ENCODE results near the gene FSTL1.

The FSTL1 gene

DNA sequence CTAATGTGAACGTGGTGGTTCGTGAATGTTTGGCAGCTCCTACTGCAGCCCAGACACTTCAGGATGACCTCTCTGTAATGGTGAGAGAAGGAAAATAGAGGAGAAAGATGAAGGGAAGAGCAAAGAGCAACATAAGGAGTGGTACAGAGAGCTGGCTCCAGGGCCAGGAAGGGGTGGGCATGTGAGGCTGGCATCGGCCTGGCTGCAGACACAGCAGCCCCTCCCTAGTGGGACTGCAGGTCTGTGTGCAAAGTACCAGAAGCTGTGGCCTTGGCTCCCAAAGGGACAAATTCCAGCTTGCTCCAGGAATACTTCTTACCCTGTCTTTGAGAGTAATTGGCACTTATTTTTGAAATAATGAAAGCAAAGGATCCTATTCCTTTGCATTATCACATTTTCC lies 10.0 kb downstream of the FSTL1 start:
- H3K4me2 ChIP-seq (ENCODE audit: low read length): no peak overlapping the region
- no peaks in the 10 kb centered on the region for H3K27me3 ChIP-seq (ENCODE audit: low read depth, low read length)
- H2AFZ ChIP-seq (ENCODE audit: low read depth, low read length): no peak overlapping the region
- no peaks in the 10 kb centered on the region for H3K36me3 ChIP-seq (replicated peaks; ENCODE audit: low read depth, low read length)
- H3K27ac ChIP-seq (ENCODE audit: low read length): no peak overlapping the region
- H3K9ac ChIP-seq (ENCODE audit: low read length): no peak overlapping the region
- H4K20me1 ChIP-seq (ENCODE audit: insufficient read depth, low read length): no peaks in the 10 kb centered on the region
- TF ChIP-seq, protein P1, sequence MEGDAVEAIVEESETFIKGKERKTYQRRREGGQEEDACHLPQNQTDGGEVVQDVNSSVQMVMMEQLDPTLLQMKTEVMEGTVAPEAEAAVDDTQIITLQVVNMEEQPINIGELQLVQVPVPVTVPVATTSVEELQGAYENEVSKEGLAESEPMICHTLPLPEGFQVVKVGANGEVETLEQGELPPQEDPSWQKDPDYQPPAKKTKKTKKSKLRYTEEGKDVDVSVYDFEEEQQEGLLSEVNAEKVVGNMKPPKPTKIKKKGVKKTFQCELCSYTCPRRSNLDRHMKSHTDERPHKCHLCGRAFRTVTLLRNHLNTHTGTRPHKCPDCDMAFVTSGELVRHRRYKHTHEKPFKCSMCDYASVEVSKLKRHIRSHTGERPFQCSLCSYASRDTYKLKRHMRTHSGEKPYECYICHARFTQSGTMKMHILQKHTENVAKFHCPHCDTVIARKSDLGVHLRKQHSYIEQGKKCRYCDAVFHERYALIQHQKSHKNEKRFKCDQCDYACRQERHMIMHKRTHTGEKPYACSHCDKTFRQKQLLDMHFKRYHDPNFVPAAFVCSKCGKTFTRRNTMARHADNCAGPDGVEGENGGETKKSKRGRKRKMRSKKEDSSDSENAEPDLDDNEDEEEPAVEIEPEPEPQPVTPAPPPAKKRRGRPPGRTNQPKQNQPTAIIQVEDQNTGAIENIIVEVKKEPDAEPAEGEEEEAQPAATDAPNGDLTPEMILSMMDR (IDR thresholded peaks at IDR 0.05; ENCODE audit: low read depth, low read length): no peak
- TF ChIP-seq EZH2phosphoT487 (IDR thresholded peaks at IDR 0.05; ENCODE audit: low read depth): no peak
- H3K9me3 ChIP-seq (ENCODE audit: insufficient read depth, low read length): no peaks in the 10 kb centered on the region
- no peaks in the 10 kb centered on the region for H3K4me1 ChIP-seq (ENCODE audit: low read length)
- H3K4me3 ChIP-seq (ENCODE audit: low read length): no peak overlapping the region
- H3K79me2 ChIP-seq (ENCODE audit: low read length): no peaks in the 10 kb centered on the region

DNA sequence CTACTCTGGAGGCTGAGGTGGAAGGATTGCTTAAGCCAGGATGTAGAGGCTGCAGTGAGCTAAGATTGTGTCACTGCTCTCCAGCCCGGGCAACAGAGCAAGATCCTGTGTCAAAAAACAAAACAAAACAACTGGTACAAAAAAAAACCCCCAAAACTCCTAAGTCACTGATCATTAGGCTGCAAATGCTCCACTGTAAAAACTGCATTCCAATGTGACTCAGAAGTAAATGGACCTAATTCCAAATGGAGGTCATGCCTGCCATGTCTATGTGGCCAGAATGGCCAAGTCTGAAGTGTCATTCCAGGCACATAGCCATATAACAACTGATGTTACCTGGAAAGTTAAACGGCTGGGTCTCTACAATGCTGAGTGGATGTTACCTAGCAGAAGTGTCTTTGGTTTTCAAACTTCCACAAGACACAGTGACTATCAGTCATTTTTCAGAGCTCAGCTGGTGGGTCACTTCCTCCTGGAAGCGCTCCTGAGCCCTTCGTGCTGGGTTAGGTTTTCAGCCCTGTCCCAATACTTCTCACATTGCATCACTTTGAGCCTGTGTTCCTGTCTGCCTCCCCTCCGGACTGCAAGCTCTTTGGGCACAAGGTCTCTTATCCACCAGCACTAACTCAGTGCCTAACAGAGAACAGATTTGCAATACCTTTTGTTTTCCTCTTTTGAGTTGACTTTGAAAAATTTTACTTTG lies 10.6 kb downstream of the FSTL1 start:
- H3K9me3 ChIP-seq (ENCODE audit: insufficient read depth, low read length): no peaks in the 10 kb centered on the region
- H3K4me2 ChIP-seq (ENCODE audit: low read length): no peak overlapping the region
- H3K9ac ChIP-seq (ENCODE audit: low read length): no peak overlapping the region
- no peaks in the 10 kb centered on the region for H3K27me3 ChIP-seq (ENCODE audit: low read depth, low read length)
- H3K4me1 ChIP-seq (ENCODE audit: low read length): no peaks in the 10 kb centered on the region
- no peaks in the 10 kb centered on the region for H3K79me2 ChIP-seq (ENCODE audit: low read length)
- no peaks in the 10 kb centered on the region for H3K36me3 ChIP-seq (replicated peaks; ENCODE audit: low read depth, low read length)
- TF ChIP-seq EZH2phosphoT487 (IDR thresholded peaks at IDR 0.05; ENCODE audit: low read depth): no peak
- TF ChIP-seq, protein P1 (IDR thresholded peaks at IDR 0.05; ENCODE audit: low read depth, low read length): no peak
- no peak overlapping the region for H3K4me3 ChIP-seq (ENCODE audit: low read length)
- no peaks in the 10 kb centered on the region for H4K20me1 ChIP-seq (ENCODE audit: insufficient read depth, low read length)
- H3K27ac ChIP-seq (ENCODE audit: low read length): no peak overlapping the region
- H2AFZ ChIP-seq (ENCODE audit: low read depth, low read length): no peak overlapping the region

DNA sequence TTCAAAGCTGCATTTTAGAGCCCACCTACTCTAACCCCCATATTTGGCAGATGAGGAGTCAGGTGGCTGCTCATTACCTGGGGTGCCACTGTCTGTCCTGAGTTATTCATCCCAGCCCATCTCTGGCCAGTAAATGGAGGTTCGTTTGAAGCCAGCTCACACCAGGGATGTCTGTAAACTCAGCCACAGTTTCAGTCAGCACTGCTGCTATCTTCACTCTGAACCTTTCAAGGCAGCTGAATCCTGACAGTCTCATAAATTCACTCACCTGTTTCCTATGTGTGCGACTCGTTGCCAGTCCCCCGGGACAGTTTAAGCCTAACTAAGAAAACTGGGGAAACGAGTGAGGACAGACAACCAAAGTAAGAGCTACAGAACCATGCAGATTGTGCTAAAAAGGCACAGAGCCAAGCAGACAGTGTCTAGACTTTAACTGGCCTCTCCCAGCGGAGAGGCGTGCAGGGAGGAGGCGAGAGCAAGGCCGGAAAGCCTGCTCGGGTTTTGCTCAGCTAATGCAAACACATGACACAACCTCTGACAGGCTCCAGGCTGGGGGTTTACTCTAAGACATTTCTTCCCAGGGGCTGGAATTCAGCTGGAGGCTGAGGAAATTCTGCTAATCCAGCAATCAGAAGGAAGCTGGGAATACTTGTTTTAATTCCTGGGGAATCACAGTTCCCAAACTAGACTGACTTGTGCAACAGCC lies 12.0 kb downstream of the FSTL1 start:
- H3K9ac ChIP-seq (ENCODE audit: low read length): no peak overlapping the region
- H3K36me3 ChIP-seq (replicated peaks; ENCODE audit: low read depth, low read length): no peaks in the 10 kb centered on the region
- no peak overlapping the region for H2AFZ ChIP-seq (ENCODE audit: low read depth, low read length)
- no peaks in the 10 kb centered on the region for H3K9me3 ChIP-seq (ENCODE audit: insufficient read depth, low read length)
- no peak overlapping the region for H3K4me3 ChIP-seq (ENCODE audit: low read length)
- no peak overlapping the region for H3K4me2 ChIP-seq (ENCODE audit: low read length)
- TF ChIP-seq, protein P1 (IDR thresholded peaks at IDR 0.05; ENCODE audit: low read depth, low read length): no peak
- no peak for TF ChIP-seq EZH2phosphoT487 (IDR thresholded peaks at IDR 0.05; ENCODE audit: low read depth)
- H4K20me1 ChIP-seq (ENCODE audit: insufficient read depth, low read length): no peaks in the 10 kb centered on the region
- no peaks in the 10 kb centered on the region for H3K79me2 ChIP-seq (ENCODE audit: low read length)
- no peaks in the 10 kb centered on the region for H3K27me3 ChIP-seq (ENCODE audit: low read depth, low read length)
- H3K27ac ChIP-seq (ENCODE audit: low read length): no peak overlapping the region
- H3K4me1 ChIP-seq (ENCODE audit: low read length): no peaks in the 10 kb centered on the region

DNA sequence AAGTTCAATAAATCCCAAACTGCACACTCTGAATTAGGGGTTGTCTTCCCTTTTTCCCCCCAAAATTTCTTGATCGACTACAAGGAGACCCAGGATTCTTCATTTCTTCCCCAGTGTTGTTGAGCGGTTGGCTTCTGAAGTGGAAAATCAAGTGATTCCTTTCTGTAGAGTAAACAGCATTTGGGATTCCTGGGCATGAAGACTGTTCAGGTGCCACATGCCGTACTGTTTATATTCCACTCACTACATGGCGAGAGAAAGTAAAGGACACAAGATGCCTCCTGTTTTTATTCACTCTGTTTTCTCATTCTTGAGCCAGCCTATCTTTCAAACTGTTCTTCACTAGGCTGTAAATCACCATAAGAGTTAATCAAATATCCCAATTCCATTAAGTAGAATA lies 12.6 kb downstream of the FSTL1 start:
- no peaks in the 10 kb centered on the region for H3K4me1 ChIP-seq (ENCODE audit: low read length)
- no peak overlapping the region for H3K4me2 ChIP-seq (ENCODE audit: low read length)

More for the DNA sequence above, 12.6 kb downstream of the FSTL1 start:
- Histone ChIP-seq H2AFZ (ENCODE audit: low read depth, low read length) (no peak overlapping the region), H4K20me1 (ENCODE audit: insufficient read depth, low read length) (no peaks in the 10 kb centered on the region), H3K9ac (ENCODE audit: low read length) (no peak overlapping the region), H3K36me3 (replicated peaks; ENCODE audit: low read depth, low read length) (no peaks in the 10 kb centered on the region), H3K4me3 (ENCODE audit: low read length) (no peak overlapping the region), H3K27ac (ENCODE audit: low read length) (no peak overlapping the region), H3K27me3 (ENCODE audit: low read depth, low read length) (no peaks in the 10 kb centered on the region), H3K9me3 (ENCODE audit: insufficient read depth, low read length) (no peaks in the 10 kb centered on the region), H3K79me2 (ENCODE audit: low read length) (no peaks in the 10 kb centered on the region)
- no peak for TF ChIP-seq EZH2phosphoT487 (IDR thresholded peaks at IDR 0.05; ENCODE audit: low read depth)
- TF ChIP-seq, protein P1 (IDR thresholded peaks at IDR 0.05; ENCODE audit: low read depth, low read length): no peak
